Vagina (tissue), 2 donors: ENCODE data around the gene PCBP3.

ENCODE experiments used
- POLR2A ChIP-seq, 2 donors: fragments of 450-650 bp; IDR thresholded peaks; one replicate each; pipeline ENCODE4 v1.6.1; 2017; ENCODE audit warnings: antibody characterized with exemption in 2 of 2, mild to moderate bottlenecking in 2 of 2, moderate library complexity in 2 of 2
- POLR2AphosphoS5 ChIP-seq, 2 donors: sonication (generic); formaldehyde crosslinking; IDR thresholded peaks; one replicate each; pipeline ENCODE4 v1.9.0; 2017; ENCODE audit warnings: antibody characterized with exemption in 2 of 2, mild to moderate bottlenecking in 2 of 2, low read depth in 1 of 2; ENCODE audit not compliant: insufficient read depth in 1 of 2
- TF ChIP-seq, protein P1 (sequence below), 3 experiments: fragments of 450-650 bp in 2 of 3; fragments of 200-600 bp in 1 of 3; sonication (generic) in 1 of 3; IDR thresholded peaks; one replicate each; pipeline ENCODE4 v1.5.1; 2017 to 2019; ENCODE audit warnings: antibody characterized with exemption in 3 of 3, mild to moderate bottlenecking in 2 of 3, moderate library complexity in 2 of 3

DNA sequence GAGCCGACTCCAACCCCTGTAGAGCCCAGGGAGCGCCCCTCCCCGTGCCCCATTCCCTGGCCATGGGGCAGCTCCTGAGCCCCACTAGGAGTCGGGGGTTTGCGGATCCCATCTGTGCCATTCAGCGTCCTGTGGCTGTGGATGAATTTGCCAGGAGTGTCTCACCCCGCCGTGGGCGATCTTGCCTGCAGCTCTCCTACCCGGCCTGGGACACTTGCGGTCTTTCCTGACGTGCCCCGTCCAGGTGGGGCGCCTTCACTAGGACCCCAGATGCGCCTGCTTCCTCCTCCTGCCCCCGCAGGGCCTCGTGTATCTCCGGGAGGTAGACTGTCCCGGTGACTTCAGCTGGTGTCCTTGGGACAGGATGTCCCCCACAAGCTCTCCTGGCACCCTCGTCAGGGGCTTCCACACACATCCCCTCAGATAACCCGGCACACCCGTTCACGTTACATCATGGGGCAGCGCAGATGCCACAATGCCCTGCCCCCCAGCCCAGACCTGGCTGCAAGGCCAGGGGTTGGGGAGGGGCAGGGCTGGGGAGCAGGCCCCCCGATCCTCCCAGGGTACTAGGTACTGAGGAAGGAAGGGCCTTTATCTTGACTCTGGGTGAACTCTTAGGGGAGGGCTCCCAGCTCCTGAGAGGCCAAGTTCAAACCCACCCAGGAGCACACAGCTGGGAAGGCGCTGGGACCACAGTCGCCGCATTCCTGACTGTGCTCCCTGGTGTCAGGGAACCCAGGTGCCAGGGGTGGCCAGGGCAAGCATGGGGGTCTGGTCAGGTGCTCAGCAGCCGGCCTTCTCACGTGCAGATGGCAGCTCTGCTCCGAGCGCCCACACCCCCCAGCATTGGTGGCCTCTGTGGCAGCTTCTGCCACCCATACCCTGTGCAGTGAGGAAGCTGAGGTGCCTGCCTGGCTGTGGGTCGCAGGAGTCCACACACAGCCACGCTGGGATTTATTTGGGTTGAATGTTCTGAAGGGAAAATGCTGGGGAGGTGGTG, 284.6 kb downstream of the PCBP3 start:
- TF ChIP-seq, protein P1, sequence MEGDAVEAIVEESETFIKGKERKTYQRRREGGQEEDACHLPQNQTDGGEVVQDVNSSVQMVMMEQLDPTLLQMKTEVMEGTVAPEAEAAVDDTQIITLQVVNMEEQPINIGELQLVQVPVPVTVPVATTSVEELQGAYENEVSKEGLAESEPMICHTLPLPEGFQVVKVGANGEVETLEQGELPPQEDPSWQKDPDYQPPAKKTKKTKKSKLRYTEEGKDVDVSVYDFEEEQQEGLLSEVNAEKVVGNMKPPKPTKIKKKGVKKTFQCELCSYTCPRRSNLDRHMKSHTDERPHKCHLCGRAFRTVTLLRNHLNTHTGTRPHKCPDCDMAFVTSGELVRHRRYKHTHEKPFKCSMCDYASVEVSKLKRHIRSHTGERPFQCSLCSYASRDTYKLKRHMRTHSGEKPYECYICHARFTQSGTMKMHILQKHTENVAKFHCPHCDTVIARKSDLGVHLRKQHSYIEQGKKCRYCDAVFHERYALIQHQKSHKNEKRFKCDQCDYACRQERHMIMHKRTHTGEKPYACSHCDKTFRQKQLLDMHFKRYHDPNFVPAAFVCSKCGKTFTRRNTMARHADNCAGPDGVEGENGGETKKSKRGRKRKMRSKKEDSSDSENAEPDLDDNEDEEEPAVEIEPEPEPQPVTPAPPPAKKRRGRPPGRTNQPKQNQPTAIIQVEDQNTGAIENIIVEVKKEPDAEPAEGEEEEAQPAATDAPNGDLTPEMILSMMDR (IDR thresholded peaks at IDR 0.05): no peak
- TF ChIP-seq POLR2AphosphoS5 (IDR thresholded peaks at IDR 0.05; ENCODE audit: insufficient read depth in 1 of 2, low read depth in 1 of 2) (no peak), POLR2A (IDR thresholded peaks at IDR 0.05) (no peak)
